Measurements from ENCODE around the gene FXYD6. TPM values are rescaled to one million over a fixed set of nuclear protein-coding genes. Genes with fewer than 3 reads are reported as not detected.

The FXYD6 gene
- total and polyA plus RNA-seq, 2 donors (not counting 1 experiment from before 2014, with no cell fraction given) = not detected

GRCh38 chr11:117898059-117898458 lies 21.6 kb upstream of the FXYD6 start:
- Mint-ChIP-seq H3K4me3 (no peak overlapping the region), H3K4me1 (peaks cover 25% of the 10 kb centered on the region), H3K27me3 (peaks cover 12% of the 10 kb centered on the region), H3K9me3 (ENCODE audit: insufficient read depth) (no peaks in the 10 kb centered on the region), H3K27ac (peak overlapping the region; percentile 10)
- H3K9me3 ChIP-seq (ENCODE audit: control extremely low read depth in 1 of 3, control insufficient read depth in 2 of 3, insufficient read depth in 1 of 3, low read length in 2 of 3) = no peaks in the 10 kb centered on the region
- H3K4me3 ChIP-seq (ENCODE audit: control extremely low read depth in 1 of 5, extremely low read depth in 1 of 5, insufficient read depth in 1 of 5, low read depth in 2 of 5, low read length in 4 of 5) = no peak overlapping the region
- ChIA-PET CTCF (interaction anchor here (1.3 to 1.7 kb wide), 2 partner anchors 46 to 155 kb away, joined by 4 to 6 read pairs; no protein-coding TSS in a partner anchor), POLR2A (no interaction called here)
- DNase-seq (no peak), ATAC-seq (ENCODE audit: low read depth) (no peak)
- H3K79me2 ChIP-seq (ENCODE audit: control insufficient read depth, insufficient read depth, low read length) = no peaks in the 10 kb centered on the region
- TF ChIP-seq EZH2 (IDR thresholded peaks at IDR 0.05; ENCODE audit: borderline replicate concordance, insufficient read depth, low read depth, low read length, poor library complexity, severe bottlenecking) = no peak
- no peaks in the 10 kb centered on the region for H3K36me3 ChIP-seq (replicated peaks in 1 of 2; ENCODE audit: control extremely low read depth in 1 of 2, control insufficient read depth in 1 of 2, extremely low read depth in 1 of 2, insufficient read depth in 2 of 2, low read length in 1 of 2)
- H4K20me1 ChIP-seq (ENCODE audit: control insufficient read depth, insufficient read depth, low read length, poor library complexity, severe bottlenecking) = no peaks in the 10 kb centered on the region
- H3K9ac ChIP-seq (ENCODE audit: low read length) = no peak overlapping the region
- no peak overlapping the region for H3K27ac ChIP-seq (ENCODE audit: low read length in 2 of 2)
- no peak overlapping the region for H2AFZ ChIP-seq (ENCODE audit: insufficient read depth, low read depth, low read length, poor library complexity, severe bottlenecking)
- peaks cover 20 to 35% of the 10 kb centered on the region in 2 donors for H3K4me1 ChIP-seq (ENCODE audit: control insufficient read depth in 2 of 2, insufficient read depth in 2 of 2, low read length in 2 of 2)
- WGBS (ENCODE audit: insufficient coverage) = 85% methylated on average over 2 of the region's 4 CpGs
- intact Hi-C loops (cut with micrococcal nuclease) = no loop called here
- H3K4me2 ChIP-seq (replicated peaks; ENCODE audit: low read depth, low read length, poor library complexity, severe bottlenecking) = no peak overlapping the region
- H3K27me3 ChIP-seq (replicated peaks in 1 of 4; ENCODE audit: control extremely low read depth in 1 of 4, control insufficient read depth in 3 of 4, insufficient read depth in 4 of 4, low read length in 3 of 4) = no peaks in the 10 kb centered on the region

- Histone ChIP-seq H3K36me3 (replicated peaks in 1 of 2; ENCODE audit: control extremely low read depth in 1 of 2, control insufficient read depth in 1 of 2, extremely low read depth in 1 of 2, insufficient read depth in 2 of 2, low read length in 1 of 2) (no peaks in the 10 kb centered on the region), H3K27me3 (replicated peaks in 1 of 4; ENCODE audit: control extremely low read depth in 1 of 4, control insufficient read depth in 3 of 4, insufficient read depth in 4 of 4, low read length in 3 of 4) (peaks cover 0 to 4% (median 1%) of the 10 kb centered on the region in 4 experiments), H3K4me2 (replicated peaks; ENCODE audit: low read depth, low read length, poor library complexity, severe bottlenecking) (no peak overlapping the region), H2AFZ (ENCODE audit: insufficient read depth, low read depth, low read length, poor library complexity, severe bottlenecking) (no peak overlapping the region), H4K20me1 (ENCODE audit: control insufficient read depth, insufficient read depth, low read length, poor library complexity, severe bottlenecking) (no peaks in the 10 kb centered on the region), H3K4me3 (ENCODE audit: control extremely low read depth in 1 of 5, extremely low read depth in 1 of 5, insufficient read depth in 1 of 5, low read depth in 2 of 5, low read length in 4 of 5) (no peak overlapping the region), H3K79me2 (ENCODE audit: control insufficient read depth, insufficient read depth, low read length) (no peaks in the 10 kb centered on the region), H3K9ac (ENCODE audit: low read length) (no peak overlapping the region), H3K4me1 (ENCODE audit: control insufficient read depth in 2 of 2, insufficient read depth in 2 of 2, low read length in 2 of 2) (peaks cover 0 to 3% of the 10 kb centered on the region in 2 donors), H3K9me3 (ENCODE audit: control extremely low read depth in 1 of 3, control insufficient read depth in 2 of 3, insufficient read depth in 1 of 3, low read length in 2 of 3) (peaks cover 0 to 6% (median 1%) of the 10 kb centered on the region in 3 donors), H3K27ac (ENCODE audit: low read length in 2 of 2) (no peak overlapping the region)
- Mint-ChIP-seq H3K27ac (no peak overlapping the region), H3K27me3 (peaks cover 29% of the 10 kb centered on the region), H3K4me3 (no peak overlapping the region), H3K9me3 (ENCODE audit: insufficient read depth) (peaks cover 4% of the 10 kb centered on the region), H3K4me1 (peaks cover 7% of the 10 kb centered on the region)
- TF ChIP-seq EZH2 (IDR thresholded peaks at IDR 0.05; ENCODE audit: borderline replicate concordance, insufficient read depth, low read depth, low read length, poor library complexity, severe bottlenecking) = no peak
- TF ChIP-seq, protein P1, sequence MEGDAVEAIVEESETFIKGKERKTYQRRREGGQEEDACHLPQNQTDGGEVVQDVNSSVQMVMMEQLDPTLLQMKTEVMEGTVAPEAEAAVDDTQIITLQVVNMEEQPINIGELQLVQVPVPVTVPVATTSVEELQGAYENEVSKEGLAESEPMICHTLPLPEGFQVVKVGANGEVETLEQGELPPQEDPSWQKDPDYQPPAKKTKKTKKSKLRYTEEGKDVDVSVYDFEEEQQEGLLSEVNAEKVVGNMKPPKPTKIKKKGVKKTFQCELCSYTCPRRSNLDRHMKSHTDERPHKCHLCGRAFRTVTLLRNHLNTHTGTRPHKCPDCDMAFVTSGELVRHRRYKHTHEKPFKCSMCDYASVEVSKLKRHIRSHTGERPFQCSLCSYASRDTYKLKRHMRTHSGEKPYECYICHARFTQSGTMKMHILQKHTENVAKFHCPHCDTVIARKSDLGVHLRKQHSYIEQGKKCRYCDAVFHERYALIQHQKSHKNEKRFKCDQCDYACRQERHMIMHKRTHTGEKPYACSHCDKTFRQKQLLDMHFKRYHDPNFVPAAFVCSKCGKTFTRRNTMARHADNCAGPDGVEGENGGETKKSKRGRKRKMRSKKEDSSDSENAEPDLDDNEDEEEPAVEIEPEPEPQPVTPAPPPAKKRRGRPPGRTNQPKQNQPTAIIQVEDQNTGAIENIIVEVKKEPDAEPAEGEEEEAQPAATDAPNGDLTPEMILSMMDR (IDR thresholded peaks at IDR 0.05) = no peak
- intact Hi-C loops (cut with micrococcal nuclease) = no loop called here
- ChIA-PET CTCF (interaction anchor here (0.9 kb wide), 1 partner anchor 54 kb away, joined by 4 read pairs; no protein-coding TSS in a partner anchor), POLR2A (no interaction called here)
- no peak for ATAC-seq (ENCODE audit: low read depth)
- no CpG with 5 or more reads among the region's 3 CpGs for WGBS (ENCODE audit: insufficient coverage)
- DNase-seq = no peak
These were observed 16.2 kb upstream of the FXYD6 start for GRCh38 chr11:117892651-117893050.

Measured in B cell (primary cell).